ENCODE results near the gene IFITM1.
"Not testable (repeated sequence)": the region's sequence is repeated elsewhere in the genome, so short reads cannot be mapped to it uniquely, and the experiment has no call there.

IFITM1 gene

DNA sequence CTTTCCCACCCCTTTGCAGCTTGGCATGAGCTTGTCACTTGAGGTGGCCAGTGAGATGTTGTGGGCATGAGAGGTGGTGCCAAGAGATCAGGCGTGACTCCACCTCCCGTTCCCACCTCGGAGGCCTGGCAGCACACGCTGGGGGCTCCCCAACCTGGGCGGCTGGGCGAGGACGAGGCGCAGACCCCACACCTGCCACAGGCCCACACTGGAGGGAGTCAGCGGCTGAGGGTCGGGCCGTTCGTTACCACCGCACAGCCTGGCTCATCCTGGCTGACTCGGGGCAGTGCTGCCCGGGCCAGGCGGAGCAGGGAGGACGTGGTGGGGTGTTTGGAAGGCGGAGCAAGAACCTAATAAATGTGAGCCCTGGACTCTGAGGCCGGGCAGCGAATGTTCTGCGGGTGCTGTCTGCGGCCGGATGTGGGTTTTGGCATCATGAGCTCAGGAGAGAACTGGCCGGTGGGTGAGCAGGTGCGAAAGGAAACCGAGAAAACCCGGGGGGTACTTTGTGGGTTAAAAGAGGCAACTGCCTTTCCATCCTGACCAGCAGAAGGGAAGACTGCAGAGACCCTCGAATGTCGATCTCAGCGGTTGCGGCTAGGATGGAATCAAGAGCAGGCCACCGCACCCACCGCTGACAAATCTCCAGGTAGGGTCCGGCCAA lies 17.0 kb downstream of the IFITM1 start:
- H2AFZ ChIP-seq (ENCODE audit: low read length, unreplicated experiment): no peak overlapping the region
- peaks cover 23% of the 10 kb centered on the region for H3K4me1 ChIP-seq (ENCODE audit: control insufficient read depth, insufficient read depth, low read length, unreplicated experiment)
- H3K79me2 ChIP-seq (ENCODE audit: control insufficient read depth, insufficient read depth, low read length, unreplicated experiment): no peaks in the 10 kb centered on the region
- no peak overlapping the region for H3K27ac ChIP-seq (ENCODE audit: low read depth, low read length)
- H3K4me3 ChIP-seq (ENCODE audit: low read depth, low read length): no peak overlapping the region
- no peaks in the 10 kb centered on the region for H3K27me3 ChIP-seq (ENCODE audit: insufficient read depth, low read length)
- H3K36me3 ChIP-seq (ENCODE audit: insufficient read depth, low read length): no peaks in the 10 kb centered on the region

DNA sequence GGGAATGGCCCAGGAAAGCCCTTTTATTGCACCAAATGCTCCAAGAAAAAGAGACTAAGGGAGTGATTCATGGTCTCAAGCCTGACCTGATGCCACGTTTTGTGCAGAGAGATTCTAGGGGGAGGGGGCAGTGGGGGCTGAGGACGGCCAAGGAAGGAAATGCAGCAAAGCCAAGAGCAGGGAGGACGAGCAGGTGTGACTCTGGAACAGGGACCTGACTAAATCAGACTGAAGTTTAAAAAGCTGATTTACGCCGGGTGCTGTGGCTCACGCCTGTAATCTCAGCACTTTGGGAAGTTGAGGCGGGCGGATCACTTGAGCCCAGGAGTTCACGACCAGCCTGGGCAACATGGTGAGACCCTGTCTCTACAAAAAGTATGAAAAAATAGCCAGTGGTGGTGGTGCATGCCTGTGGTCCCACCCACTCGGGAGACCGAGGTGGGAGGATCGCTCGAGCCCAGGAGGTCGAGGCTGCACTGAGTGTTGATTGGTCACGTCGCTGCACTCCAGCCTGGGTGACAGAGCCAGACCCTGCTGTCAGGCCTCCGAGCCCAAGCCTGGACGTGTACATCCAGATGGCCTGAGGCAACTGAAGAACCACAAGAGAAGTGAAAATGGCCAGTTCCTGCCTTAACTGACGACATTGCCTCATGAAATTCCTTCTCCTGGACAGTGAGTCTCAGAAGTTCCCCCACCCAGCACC lies 17.7 kb downstream of the IFITM1 start:
- Histone ChIP-seq H3K27ac (ENCODE audit: low read depth, low read length) (no peak overlapping the region), H2AFZ (ENCODE audit: low read length, unreplicated experiment) (no peak overlapping the region), H3K4me1 (ENCODE audit: control insufficient read depth, insufficient read depth, low read length, unreplicated experiment) (peaks cover 19% of the 10 kb centered on the region), H3K4me3 (ENCODE audit: low read depth, low read length) (no peak overlapping the region), H3K79me2 (ENCODE audit: control insufficient read depth, insufficient read depth, low read length, unreplicated experiment) (no peaks in the 10 kb centered on the region), H3K36me3 (ENCODE audit: insufficient read depth, low read length) (no peaks in the 10 kb centered on the region), H3K27me3 (ENCODE audit: insufficient read depth, low read length) (no peaks in the 10 kb centered on the region)

DNA sequence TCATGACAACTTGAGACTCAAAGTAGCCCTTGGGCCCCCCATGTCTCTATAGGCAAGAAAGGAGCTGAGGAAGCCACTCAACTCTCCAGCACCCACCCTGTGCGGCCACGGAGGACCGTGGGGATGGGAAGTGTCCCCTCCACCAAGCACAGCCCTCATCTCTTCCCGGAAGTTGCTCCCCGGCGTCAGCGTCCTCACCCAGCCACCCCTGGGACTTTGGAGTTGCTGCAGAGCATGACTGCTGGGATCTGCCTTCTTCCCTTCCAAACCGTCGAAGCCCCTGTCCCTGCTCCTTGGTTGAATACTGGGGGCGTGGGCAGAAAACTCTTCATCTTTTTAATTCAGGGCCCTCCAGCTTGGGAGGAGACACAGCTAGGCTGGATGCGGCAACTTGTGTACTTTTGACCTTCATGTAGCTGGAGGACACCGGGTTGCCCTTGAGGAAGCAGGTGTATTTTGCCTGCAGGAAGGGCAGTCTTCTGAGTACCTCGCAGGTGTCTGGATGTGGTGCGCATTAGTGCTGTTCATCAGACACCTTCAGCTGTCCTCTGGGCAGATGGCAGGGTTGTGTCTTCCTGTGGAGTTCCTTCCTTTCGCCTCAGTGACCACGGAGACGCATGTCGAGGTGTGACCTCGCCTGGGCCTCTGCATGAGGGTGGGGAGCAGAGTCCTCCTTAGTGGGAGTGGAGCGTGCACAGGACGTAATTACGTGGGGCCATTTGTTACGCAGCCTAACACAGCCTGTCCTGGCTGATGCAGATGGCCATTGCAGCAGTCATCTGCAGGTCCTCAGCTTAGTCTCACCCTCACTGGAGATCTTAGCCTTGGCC lies 19.0 kb downstream of the IFITM1 start:
- peaks cover 8% of the 10 kb centered on the region for H3K4me1 ChIP-seq (ENCODE audit: control insufficient read depth, insufficient read depth, low read length, unreplicated experiment)
- H3K36me3 ChIP-seq (ENCODE audit: insufficient read depth, low read length): no peaks in the 10 kb centered on the region
- H3K27ac ChIP-seq (ENCODE audit: low read depth, low read length): no peak overlapping the region
- no peaks in the 10 kb centered on the region for H3K27me3 ChIP-seq (ENCODE audit: insufficient read depth, low read length)
- no peak overlapping the region for H3K4me3 ChIP-seq (ENCODE audit: low read depth, low read length)
- H3K79me2 ChIP-seq (ENCODE audit: control insufficient read depth, insufficient read depth, low read length, unreplicated experiment): no peaks in the 10 kb centered on the region
- no peak overlapping the region for H2AFZ ChIP-seq (ENCODE audit: low read length, unreplicated experiment)

DNA sequence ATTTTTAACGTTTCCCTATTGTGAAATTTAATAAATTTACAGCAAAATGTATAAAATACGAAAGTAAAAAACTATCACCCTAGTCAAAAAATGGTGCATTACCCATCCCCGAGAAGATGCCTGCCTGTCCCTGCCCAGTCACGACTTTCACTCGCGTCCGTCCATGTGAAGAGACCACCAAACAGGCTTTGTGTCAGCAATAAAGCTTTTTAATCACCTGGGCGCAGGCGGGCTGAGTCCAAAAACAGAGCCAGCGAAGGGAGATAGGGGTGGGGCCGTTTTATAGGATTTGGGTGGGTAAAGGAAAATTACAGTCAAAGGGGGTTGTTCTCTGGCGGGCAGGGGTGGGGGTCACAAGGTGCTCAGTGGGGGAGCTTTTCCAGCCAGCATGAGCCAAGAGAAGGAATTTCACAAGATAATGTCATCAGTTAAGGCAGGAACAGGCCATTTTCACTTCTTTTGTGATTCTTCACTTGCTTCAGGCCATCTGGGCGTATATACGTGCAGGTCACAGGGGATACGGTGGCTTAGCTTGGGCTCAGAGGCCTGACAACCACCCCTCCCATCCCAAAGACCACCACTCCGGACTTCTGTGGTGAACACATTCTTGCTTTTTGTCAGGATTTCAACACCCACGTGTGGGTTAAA lies 19.9 kb downstream of the IFITM1 start:
- H3K27ac ChIP-seq (ENCODE audit: low read depth, low read length); H3K4me1 ChIP-seq (ENCODE audit: control insufficient read depth, insufficient read depth, low read length, unreplicated experiment); H3K27me3 ChIP-seq (ENCODE audit: insufficient read depth, low read length); H3K36me3 ChIP-seq (ENCODE audit: insufficient read depth, low read length); H3K4me3 ChIP-seq (ENCODE audit: low read depth, low read length); H3K79me2 ChIP-seq (ENCODE audit: control insufficient read depth, insufficient read depth, low read length, unreplicated experiment): not testable (repeated sequence)
- peak overlapping the region; percentile 12 for H2AFZ ChIP-seq (ENCODE audit: low read length, unreplicated experiment)

DNA sequence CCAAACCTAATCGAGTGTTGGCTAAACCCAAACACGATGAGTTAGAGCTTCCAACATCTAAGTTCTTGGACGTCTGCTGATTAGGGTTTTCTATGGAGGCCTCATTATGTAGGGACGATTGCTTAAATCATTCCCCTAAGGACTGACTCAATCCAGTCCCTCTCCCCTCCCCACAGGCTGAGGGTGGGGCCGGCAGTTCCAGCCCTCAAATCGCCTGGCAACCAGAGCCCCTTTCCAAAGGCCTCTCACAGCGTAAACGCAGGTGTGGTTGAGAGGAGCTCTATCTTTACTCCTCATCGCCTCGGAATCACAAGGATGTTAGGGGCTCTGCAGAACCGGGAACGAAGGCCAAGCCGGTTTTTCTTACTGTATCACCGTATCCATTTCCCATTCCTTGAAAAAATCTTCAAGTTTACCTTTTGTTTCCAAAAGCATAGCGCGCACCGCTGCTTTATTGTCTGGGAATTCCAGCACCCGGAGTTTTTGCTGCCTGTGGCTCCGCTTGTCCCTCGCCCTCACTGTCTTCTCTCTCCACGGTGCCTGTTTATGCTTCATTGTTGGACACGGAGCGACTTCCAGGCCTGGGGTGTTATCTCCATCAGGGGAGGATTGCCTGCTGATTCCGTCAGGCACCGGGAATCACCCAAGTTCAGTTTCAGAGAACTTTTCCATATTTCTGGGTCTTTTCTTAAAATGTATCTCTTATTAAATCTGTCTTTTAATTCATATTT lies 20.6 kb downstream of the IFITM1 start:
- Histone ChIP-seq H3K27ac (ENCODE audit: low read depth, low read length) (no peak overlapping the region), H3K36me3 (ENCODE audit: insufficient read depth, low read length) (no peaks in the 10 kb centered on the region), H3K4me3 (ENCODE audit: low read depth, low read length) (no peak overlapping the region), H3K79me2 (ENCODE audit: control insufficient read depth, insufficient read depth, low read length, unreplicated experiment) (no peaks in the 10 kb centered on the region), H2AFZ (ENCODE audit: low read length, unreplicated experiment) (peak overlapping the region; percentile 12), H3K27me3 (ENCODE audit: insufficient read depth, low read length) (no peaks in the 10 kb centered on the region), H3K4me1 (ENCODE audit: control insufficient read depth, insufficient read depth, low read length, unreplicated experiment) (peaks cover 8% of the 10 kb centered on the region)

DNA sequence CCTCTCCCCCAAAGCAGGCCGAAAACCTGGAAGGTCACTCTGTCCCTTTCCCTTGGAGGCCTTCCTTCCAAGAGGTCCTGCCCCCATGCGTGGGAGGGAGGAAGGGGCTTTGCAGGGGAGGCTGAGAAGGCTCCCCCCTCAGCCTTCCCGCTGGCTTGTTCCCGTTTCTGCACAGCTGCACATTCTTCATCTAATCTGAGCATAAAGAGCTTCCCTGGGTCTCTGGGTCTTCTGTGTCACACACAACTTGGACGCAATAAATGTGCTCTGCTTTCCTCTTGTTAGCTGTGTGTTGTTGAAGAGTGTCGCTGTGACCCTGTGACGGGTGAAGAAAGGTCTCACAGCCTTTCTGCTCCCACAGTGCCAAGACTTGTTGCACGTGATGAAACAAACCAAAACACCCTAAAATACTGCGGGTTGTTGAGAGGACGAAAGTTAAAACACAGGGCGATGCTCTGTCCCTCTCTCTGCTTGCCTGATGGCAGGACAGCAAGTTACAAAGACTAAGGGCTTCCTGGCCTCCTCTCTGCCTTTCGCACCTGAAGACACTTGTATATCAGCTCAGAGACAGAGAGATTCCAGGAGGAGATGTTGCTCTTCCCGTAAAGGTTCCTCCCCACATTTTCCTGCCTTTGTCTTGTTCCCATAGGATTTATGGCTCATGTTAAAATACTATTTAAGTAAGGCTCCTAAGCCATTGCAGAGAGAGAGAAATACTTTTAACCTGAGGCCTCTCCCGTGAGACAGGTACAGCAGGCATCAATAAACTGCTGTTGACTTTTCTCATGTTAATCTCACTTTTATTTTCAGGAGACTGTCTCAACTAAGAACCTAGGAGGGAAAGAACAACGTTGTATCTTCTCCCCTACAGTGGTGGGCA lies 22.2 kb downstream of the IFITM1 start:
- Histone ChIP-seq H3K79me2 (ENCODE audit: control insufficient read depth, insufficient read depth, low read length, unreplicated experiment) (no peaks in the 10 kb centered on the region), H3K27me3 (ENCODE audit: insufficient read depth, low read length) (peaks cover 6% of the 10 kb centered on the region; the same call in 1 of the 2 replicates), H3K36me3 (ENCODE audit: insufficient read depth, low read length) (no peaks in the 10 kb centered on the region), H3K4me3 (ENCODE audit: low read depth, low read length) (no peak overlapping the region), H3K27ac (ENCODE audit: low read depth, low read length) (no peak overlapping the region), H3K4me1 (ENCODE audit: control insufficient read depth, insufficient read depth, low read length, unreplicated experiment) (peaks cover 8% of the 10 kb centered on the region), H2AFZ (ENCODE audit: low read length, unreplicated experiment) (peak overlapping the region; percentile 91)

DNA sequence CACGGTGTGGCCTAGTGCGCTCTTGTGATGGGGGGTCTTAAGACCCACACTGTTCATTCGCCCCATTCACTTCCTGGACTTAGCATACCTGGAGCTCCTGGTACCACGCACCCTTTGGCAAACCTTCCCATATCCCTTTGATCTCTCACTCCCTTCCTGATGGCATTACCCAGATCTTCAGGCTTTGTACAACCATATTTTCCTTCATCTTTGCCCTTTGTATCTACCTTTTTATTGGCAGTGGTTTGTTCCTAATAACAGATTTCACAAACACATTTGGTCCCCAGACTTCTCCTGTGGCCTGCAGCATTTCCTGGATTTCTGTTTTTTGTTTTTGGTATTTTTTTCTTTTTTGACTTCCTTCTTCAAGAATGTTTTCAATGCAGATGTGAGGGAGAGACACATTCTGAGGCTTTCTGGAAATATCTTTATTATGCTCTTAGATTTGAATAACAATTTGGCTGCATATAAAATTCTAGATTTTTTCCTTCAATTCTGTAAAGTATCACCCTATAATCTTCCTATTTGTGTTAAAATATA lies 22.9 kb downstream of the IFITM1 start:
- Histone ChIP-seq H2AFZ (ENCODE audit: low read length, unreplicated experiment) (no peak overlapping the region), H3K27ac (ENCODE audit: low read depth, low read length) (no peak overlapping the region), H3K79me2 (ENCODE audit: control insufficient read depth, insufficient read depth, low read length, unreplicated experiment) (no peaks in the 10 kb centered on the region), H3K4me1 (ENCODE audit: control insufficient read depth, insufficient read depth, low read length, unreplicated experiment) (peaks cover 8% of the 10 kb centered on the region), H3K27me3 (ENCODE audit: insufficient read depth, low read length) (peaks cover 6% of the 10 kb centered on the region; the same call in 1 of the 2 replicates), H3K4me3 (ENCODE audit: low read depth, low read length) (no peak overlapping the region), H3K36me3 (ENCODE audit: insufficient read depth, low read length) (no peaks in the 10 kb centered on the region)

DNA sequence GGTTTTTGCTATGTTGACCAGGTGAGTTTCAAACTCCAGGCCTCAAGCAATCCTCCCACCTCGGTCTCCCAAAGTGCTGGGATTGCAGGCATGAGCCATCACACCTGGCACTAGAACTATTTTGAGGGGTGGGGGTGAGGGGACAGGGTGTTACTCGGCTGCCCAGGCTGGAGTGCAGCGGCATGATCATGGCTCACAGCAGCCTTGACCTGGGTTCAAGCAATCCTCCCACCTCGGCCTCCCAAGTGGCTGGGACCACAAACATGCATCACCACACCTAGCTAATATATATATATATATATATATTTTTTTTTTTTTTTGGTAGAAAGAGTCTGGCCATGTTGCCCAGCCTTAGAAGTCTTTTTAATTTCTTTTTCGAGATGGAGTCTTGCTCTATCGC lies 23.9 kb downstream of the IFITM1 start:
- Histone ChIP-seq H3K27me3 (ENCODE audit: insufficient read depth, low read length) (peaks cover 6% of the 10 kb centered on the region; the same call in 1 of the 2 replicates), H3K36me3 (ENCODE audit: insufficient read depth, low read length) (no peaks in the 10 kb centered on the region), H3K4me3 (ENCODE audit: low read depth, low read length) (no peak overlapping the region), H3K4me1 (ENCODE audit: control insufficient read depth, insufficient read depth, low read length, unreplicated experiment) (peaks cover 8% of the 10 kb centered on the region), H2AFZ (ENCODE audit: low read length, unreplicated experiment) (no peak overlapping the region), H3K79me2 (ENCODE audit: control insufficient read depth, insufficient read depth, low read length, unreplicated experiment) (no peaks in the 10 kb centered on the region), H3K27ac (ENCODE audit: low read depth, low read length) (no peak overlapping the region)

DNA sequence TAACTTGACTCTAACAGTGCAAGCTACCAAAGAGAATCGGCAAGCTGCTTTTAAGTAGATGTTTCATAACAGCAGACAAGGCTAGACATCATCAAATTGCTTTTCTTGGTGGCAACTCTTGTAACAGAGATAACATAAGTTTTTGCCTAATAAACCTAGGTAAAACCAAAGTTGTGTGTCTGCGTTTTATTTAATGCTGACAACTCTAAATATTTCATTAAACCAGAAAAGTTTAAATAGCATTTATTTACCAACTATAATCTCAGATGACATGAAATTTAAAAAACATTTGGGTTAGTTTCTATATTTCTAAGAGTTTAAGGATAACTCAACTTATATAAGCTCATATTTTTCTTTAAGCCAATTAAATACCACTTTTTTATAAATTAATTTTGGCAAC lies 26.1 kb downstream of the IFITM1 start:
- Histone ChIP-seq H3K4me3 (ENCODE audit: low read depth, low read length) (no peak overlapping the region), H3K79me2 (ENCODE audit: control insufficient read depth, insufficient read depth, low read length, unreplicated experiment) (no peaks in the 10 kb centered on the region), H3K27me3 (ENCODE audit: insufficient read depth, low read length) (peaks cover 6% of the 10 kb centered on the region; the same call in 1 of the 2 replicates), H3K4me1 (ENCODE audit: control insufficient read depth, insufficient read depth, low read length, unreplicated experiment) (peaks cover 8% of the 10 kb centered on the region), H3K36me3 (ENCODE audit: insufficient read depth, low read length) (no peaks in the 10 kb centered on the region), H2AFZ (ENCODE audit: low read length, unreplicated experiment) (no peak overlapping the region), H3K27ac (ENCODE audit: low read depth, low read length) (no peak overlapping the region)

Measured in ACC112 (cell line).